IPS-NIHi11 (cell line): ENCODE results near the gene TOMM20L.
A peak's percentile ranks its signal among the peaks of the same experiment; 100 is the strongest.
"Not testable (repeated sequence)": the region's sequence is repeated elsewhere in the genome, so short reads cannot be mapped to it uniquely, and the experiment has no call there.

ENCODE experiments used
- DNase-seq: peaks from one replicate; pipeline ENCODE4 v3.0.0; 2012; ENCODE audit warnings: mixed read lengths, low spot score

The TOMM20L gene

DNA sequence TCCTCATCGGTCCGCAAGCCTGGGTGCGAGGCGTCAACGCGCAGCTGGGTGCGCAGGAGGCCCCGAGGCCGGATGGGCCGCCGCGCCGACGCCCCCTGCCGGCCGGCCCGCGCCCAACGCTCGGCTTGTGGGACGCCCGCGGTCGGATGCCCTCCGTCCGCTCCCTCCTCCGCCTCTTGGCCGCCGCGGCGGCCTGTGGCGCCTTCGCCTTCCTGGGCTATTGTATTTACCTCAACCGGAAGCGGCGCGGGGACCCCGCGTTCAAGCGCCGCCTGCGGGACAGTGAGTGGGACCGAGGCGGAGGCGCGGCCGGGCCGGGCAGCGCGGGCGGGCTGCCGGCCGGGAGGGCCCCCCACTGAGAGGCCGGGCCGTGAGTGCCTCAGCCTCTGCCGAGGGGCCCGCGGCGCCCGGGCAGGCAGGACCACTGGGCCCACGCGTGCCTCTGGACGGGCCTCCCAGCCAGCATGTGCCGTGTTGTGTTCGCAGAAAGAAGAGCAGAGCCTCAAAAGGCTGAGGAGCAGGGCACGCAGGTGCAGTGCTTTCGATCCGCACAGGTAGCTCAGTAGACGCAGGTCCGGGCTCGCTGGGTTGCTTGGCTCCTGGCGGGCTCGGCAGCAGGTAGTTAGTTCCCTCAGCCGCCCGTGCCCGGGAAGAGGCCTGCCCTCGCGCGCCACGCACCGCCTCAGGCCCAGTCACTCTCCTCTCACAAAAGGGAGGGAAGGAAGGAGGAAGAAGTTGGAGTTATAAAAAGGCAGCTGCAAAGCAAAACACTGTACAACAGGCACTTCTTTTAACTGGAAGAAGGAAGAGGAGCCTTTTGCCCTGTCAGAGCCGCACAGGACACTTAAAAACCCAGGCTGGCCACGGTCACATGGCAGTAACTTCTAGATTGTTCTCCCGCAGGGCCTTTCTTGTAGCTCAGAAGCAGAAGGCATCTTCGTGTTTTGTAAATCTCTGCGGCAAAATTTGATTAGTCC is at the start of gene TOMM20L:
TOMM20L (plus strand) TSS at position 119 of the 977 bp plus-strand sequence; CDS start at position 147, 28 bp downstream.
- DNase-seq, result peak; percentile 95

DNA sequence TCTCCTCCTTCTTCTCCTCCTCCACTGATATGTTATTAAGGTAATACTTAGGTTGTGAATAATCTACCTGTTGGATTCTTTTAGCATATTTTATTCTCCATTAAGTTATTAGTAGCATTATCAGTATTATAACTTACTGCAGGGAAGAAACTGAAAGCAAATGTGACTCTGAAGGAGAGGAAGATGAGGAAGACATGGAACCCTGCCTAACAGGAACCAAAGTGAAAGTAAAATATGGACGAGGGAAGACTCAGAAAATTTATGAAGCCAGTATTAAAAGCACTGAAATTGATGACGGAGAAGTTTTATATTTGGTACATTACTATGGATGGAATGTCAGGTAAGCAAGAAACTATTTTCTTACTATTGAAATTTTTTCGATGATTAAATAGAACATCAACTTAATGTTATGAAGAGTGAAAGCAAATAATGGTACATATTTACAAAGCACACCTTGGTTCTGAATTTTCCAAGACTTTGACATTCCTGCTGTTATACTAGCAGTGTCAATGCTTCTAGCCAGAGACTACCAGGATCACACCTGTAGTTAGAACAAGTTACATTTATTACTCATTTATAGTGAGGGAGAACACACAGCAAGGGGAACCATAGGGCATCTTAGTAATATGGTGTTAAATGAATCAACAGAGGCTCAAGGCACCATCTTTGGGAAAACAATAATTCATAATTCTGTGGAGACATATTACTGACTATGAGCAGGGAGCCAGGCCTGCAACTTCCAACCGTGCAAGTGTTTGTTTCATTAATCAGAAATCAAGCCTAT is 42.0 kb upstream of the TOMM20L start:
- DNase-seq, result no peak

- no peak for DNase-seq
Measured at GRCh38 chr14:58354808-58355207, 40.9 kb upstream of the TOMM20L start.

GRCh38 chr14:58356268-58356667 is 39.5 kb upstream of the TOMM20L start:
- DNase-seq, result no peak

- not testable (repeated sequence) for DNase-seq
Measured at GRCh38 chr14:58362272-58362671, 33.5 kb upstream of the TOMM20L start.

DNA sequence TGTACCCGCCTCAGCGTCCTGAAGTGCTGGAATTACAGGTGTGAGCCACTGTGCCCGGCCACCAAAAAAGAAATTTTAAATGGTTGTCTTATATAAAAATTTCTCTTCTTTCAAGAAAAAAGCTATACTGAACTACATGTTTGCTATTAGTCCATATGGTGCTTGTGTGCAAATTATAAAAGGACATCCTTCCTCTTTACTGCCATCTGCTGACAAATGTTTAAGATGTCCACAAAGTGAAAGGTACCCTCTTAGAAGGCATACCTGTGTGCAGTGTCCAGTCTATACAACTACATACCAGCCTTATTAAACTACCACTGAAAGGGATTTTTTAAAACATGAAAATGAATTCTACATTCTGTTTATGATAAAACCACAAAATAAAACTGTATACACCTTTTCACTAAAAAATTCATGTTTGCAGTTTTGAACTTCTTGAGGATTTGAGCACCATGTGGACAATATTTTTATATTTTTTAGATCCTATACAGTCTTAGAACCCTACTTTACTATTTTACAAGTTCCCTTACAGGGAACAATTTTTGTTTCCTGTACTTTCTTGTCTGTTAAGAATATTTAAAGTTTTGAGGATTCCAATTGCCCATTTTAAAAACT is 32.8 kb upstream of the TOMM20L start:
- peak; percentile 15 for DNase-seq

GRCh38 chr14:58364316-58364715 is 31.4 kb upstream of the TOMM20L start:
- no peak for DNase-seq

DNA sequence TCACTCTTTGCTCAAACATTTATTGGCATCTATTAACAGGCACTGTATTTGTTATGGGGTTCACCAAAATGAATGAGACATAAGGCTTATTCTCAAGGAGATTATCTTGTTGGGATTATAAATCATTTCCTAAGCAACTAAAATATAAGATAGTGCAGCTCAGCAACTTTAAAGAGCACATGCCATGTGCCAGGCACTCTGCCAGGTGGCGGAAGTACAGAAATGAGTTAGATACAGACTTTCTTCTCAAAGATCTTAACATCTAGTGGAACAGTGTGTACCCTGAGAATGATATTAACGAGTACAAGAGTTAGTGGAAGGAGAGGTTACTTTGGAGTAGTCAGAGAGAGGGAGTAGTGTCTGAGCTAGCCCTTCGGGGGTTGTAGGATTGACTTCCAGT is 28.4 kb upstream of the TOMM20L start:
- no peak for DNase-seq

GRCh38 chr14:58368956-58369355 is 26.8 kb upstream of the TOMM20L start:
- DNase-seq, result no peak

DNA sequence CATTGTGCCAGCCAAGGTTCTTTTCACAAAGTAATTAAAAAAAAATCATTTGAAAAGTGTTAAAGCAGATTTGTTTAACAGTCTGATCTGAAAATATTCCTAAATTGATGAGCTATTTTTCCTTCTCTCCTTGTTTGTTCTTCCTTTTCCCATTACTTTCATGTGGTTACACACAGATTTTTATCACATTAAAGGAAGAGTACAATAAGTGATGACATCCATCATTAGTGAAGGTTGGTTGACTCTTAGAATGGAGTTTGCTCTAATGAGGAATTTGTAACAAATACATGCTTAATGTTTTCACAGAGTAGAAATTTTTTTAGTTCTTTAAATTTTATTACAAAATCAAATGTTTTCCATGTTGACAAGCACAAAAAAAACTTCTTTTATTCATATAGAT is 18.9 kb upstream of the TOMM20L start:
- DNase-seq, result no peak

DNA sequence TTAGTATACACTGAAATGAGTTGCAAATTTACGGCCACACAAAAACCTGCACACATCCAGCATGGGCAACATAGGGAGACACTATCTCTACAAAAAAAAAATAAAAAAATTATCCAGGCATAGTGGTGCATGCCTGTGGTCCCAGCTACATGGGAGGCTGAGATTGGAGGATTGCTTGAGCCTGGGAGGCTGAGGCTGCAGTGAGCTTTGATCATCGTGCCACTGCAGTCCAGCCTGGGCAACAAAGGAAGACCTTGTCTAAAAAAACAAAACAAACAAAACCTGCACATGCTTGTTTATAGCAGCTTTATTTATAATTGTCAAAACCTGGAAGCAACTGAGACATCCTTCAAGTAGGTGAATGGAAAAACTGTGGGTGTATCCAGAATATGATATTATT is 4.9 kb upstream of the TOMM20L start:
- DNase-seq, result no peak

GRCh38 chr14:58395562-58395811 is 243 bp upstream of the TOMM20L start:
- DNase-seq, result no peak

DNA sequence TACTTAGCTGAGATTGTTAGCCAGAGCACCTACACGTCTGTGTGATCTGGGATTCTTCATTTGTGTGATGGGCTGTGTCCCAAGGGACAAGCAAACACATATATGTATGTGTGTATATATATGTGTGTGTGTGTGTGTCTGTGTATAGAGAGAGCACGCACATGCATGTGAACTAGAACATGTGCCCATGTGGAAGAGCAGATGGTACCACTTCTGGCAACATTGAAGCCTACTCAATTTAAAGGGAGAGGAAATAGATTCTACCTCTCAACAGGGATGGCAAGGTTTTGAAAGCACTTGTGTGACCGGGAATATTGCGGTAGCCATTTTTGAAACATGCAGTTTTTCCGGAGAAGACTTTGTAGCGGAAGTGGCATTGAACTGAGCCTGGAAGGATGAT is 1.4 kb downstream of the TOMM20L start:
- no peak for DNase-seq

DNA sequence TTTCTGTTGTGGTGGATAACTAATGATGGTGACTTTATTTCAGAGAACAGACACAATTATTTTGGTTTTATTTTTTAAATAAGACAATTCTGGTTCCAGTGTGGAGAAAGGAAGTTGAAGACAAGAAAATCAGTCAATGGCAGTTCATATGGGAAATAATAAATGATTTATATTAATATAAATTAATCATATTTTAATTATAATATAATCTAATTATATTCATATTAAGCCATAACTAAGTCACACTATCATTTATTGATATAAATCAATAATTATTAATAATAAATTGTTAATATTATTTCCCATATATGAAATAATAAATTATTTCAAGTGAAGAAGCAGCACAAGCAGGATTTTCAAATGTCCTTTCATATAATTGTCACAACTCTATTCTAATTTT is 2.8 kb downstream of the TOMM20L start:
- no peak for DNase-seq

- no peak for DNase-seq
Measured at GRCh38 chr14:58398895-58399294, 3.2 kb downstream of the TOMM20L start.

DNA sequence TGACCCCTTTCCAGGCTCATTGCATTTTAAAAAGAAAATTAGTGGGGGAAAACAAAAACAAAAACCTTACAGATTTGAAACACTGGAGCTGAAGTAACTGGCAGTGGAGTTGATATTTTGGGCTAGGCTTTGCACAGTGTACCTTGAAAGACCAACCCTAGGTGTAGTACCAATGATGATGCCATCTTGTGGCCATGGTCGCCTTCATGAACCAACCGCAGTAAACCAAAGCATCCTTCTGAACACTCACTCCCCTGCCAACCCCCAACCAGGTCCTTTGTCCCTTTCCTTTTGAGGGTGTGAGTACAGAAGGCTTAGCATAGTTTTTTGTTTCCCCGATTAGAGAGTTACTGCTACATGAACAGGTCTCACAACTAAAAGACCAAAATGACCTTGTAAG is 5.9 kb downstream of the TOMM20L start:
- peak; percentile 11 for DNase-seq

- DNase-seq, result no peak
Measured at GRCh38 chr14:58408681-58409215, 13.0 kb downstream of the TOMM20L start.

DNA sequence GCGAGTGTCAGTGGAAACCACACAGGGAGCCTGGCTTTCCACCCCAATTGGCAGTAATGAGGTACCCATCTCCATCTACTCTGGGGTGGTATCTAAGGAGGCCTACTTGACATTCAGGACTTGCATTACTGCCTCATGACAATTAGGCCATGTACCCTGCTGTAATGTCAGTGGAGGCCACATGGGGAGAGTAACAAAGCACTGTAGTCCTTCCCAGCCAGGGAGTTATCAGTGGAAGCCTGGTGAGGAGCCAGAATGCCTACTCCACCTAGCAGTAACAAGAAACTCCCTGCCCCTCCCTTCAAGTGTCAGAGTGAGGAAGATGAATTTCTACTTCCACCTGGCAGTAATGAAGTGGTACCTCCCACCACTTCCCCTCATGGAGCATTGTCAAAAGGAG is 19.1 kb downstream of the TOMM20L start:
- peak; percentile 10 for DNase-seq

GRCh38 chr14:58415636-58416547 is 20.2 kb downstream of the TOMM20L start:
- no peak for DNase-seq

DNA sequence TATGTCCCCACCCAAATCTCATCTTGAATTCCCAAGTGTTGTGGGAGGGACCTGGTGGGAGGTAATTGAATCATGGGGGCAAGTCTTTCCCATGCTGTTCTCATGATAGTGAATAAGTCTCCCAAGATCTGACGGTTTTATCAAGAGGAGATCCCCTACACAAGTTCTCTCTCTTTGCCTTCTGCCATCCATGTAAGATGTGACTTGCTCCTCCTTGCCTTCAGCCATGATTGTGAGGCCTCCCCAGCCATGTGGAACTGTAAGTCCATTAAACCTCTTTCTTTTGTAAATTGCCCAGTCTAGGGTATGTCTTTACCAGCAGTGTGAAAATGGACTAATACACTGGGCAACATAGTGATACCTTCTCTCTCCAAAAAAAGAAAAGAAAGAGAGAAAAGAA is 21.2 kb downstream of the TOMM20L start:
- not testable (repeated sequence) for DNase-seq

DNA sequence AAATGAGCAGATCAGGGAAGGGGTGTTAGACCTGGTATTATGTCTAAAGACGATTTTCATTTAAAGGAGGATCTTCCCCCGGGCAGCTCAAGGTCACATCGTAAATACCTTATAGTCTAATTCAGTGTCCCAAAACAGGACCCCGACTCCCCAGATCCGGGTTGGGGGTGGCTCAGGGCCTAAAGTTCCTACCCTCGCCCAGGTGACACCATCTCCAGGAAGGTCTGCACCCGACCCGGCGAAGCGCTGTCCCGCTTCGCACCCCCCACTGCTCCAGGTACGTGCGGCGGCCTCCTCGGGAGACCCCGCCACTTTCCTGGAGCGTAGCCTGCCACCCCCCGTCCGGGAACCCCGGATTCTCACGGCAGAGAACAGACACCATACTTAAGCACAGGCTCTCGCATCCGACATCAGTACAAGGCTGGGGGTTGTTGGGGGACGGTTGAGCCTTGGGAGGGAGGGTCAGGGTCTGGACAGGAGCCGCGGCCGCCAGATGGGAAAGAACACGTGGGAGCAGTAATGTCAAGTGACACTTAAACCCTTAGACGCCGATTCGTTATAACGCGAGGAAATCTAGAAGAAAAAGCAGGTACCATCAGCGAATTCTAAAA is 31.0 kb downstream of the TOMM20L start:
- DNase-seq, result peak; percentile 73
